GM12878 (cell line): ENCODE results near the gene MYOM1. TPM values are rescaled to one million over a fixed set of nuclear protein-coding genes. Genes with fewer than 3 reads are reported as not detected.

ENCODE experiments used
- ATAC-seq: fragments of 200-7000 bp; cut with Tn5 transposase; 3 replicates; pipeline ENCODE4 v1.9.1; 2020; ENCODE audit warnings: mild to moderate bottlenecking, moderate library complexity
- BruUV-seq: library from RNA; stranded (reverse); fragments of 400-500 nt; replicated peaks from 2 replicates; lab custom pipeline; 2021; lab: Mats Ljungman, UMichigan
- CTCF ChIA-PET: fragments of 300-600 bp; sonication (Branson Sonifier 250); formaldehyde crosslinking; extraction: SDS; loops from one replicate; lab custom pipeline; 2021; ENCODE audit warnings: inconsistent platforms; lab: Yijun Ruan, JAX
- POLR2A ChIA-PET: fragments of 350-600 bp; formaldehyde crosslinking; extraction: SDS; loops from one replicate; lab custom pipeline; 2021; ENCODE audit warnings: inconsistent platforms; lab: Charles Lee
- RAD21 ChIA-PET: fragments of 300-600 bp; sonication (Branson Sonifier 250); formaldehyde crosslinking; loops from one replicate; lab custom pipeline; 2023; ENCODE audit warnings: antibody characterized with exemption; ENCODE audit not compliant: unreplicated experiment; lab: Charles Lee
- SMC1A ChIA-PET: fragments of 300-600 bp; sonication (Branson Sonifier 250); formaldehyde crosslinking; loops from one replicate; lab custom pipeline; 2023; ENCODE audit not compliant: unreplicated experiment, uncharacterized antibody; lab: Charles Lee
- DNase-seq: peaks from one replicate; pipeline ENCODE4 v3.0.0-alpha.2; 2011; ENCODE audit warnings: low read depth, low spot score
- FAIRE-seq: peaks from 3 replicates; lab custom pipeline; 2011; peaks lifted over from hg19 to GRCh38; lab: Jason Lieb, UNC
- H2AFZ ChIP-seq: 2 replicates; pipeline ENCODE4 v1.6.0; 2011; ENCODE audit warnings: low read depth, low read length, control low read depth; ENCODE audit not compliant: control insufficient read depth
- H3K27ac ChIP-seq: 2 replicates; pipeline ENCODE4 v1.5.1; 2011; ENCODE audit warnings: control low read depth; ENCODE audit not compliant: control insufficient read depth, insufficient read depth
- H3K27me3 ChIP-seq, 2 experiments: replicated peaks in 1 of 2; 2 replicates each; pipeline versions ENCODE4 v1.6.0 to v1.6.1; 2011; ENCODE audit warnings: low read length in 1 of 2; ENCODE audit not compliant: control insufficient read depth in 2 of 2, insufficient read depth in 2 of 2
- H3K36me3 ChIP-seq, 2 experiments: 2 replicates each; pipeline ENCODE4 v1.5.1; 2011; ENCODE audit warnings: low read length in 1 of 2; ENCODE audit not compliant: control insufficient read depth in 2 of 2, insufficient read depth in 2 of 2
- H3K4me1 ChIP-seq: 2 replicates; pipeline ENCODE4 v1.6.1; 2011; ENCODE audit warnings: mild to moderate bottlenecking, low read length, moderate library complexity, mixed read lengths; ENCODE audit not compliant: control insufficient read depth, insufficient read depth
- H3K4me2 ChIP-seq: 2 replicates; pipeline ENCODE4 v1.6.0; 2011; ENCODE audit warnings: control low read depth; ENCODE audit not compliant: control insufficient read depth, insufficient read depth
- H3K4me3 ChIP-seq: fragments of 200-600 bp; sonication (generic); 2 replicates; pipeline ENCODE4 v1.5.1; 2016
- H3K79me2 ChIP-seq: 2 replicates; pipeline ENCODE4 v1.6.0; 2011; ENCODE audit warnings: low read length; ENCODE audit not compliant: control insufficient read depth, insufficient read depth
- H3K9ac ChIP-seq: 2 replicates; pipeline ENCODE4 v1.8.0; 2011; ENCODE audit warnings: low read length, control low read depth, mixed read lengths; ENCODE audit not compliant: control insufficient read depth, insufficient read depth
- H3K9me3 ChIP-seq: replicated peaks from 3 replicates; pipeline ENCODE4 v1.5.1; 2011; ENCODE audit warnings: mild to moderate bottlenecking, low read length; ENCODE audit not compliant: control insufficient read depth, insufficient read depth
- H4K20me1 ChIP-seq: 2 replicates; pipeline ENCODE4 v1.6.0; 2011; ENCODE audit not compliant: control insufficient read depth, insufficient read depth
- ASH2L ChIP-seq: fragments of 300-600, 200-600 bp; sonication (generic); IDR thresholded peaks from 2 replicates; pipeline ENCODE4 v1.6.1; 2017; ENCODE audit warnings: low read depth, mild to moderate bottlenecking, borderline replicate concordance
- CBX3 ChIP-seq: fragments of 200-600 bp; sonication (generic); IDR thresholded peaks from 2 replicates; pipeline ENCODE4 v1.6.1; 2016; ENCODE audit warnings: low read depth, borderline replicate concordance
- CHD2 ChIP-seq: IDR thresholded peaks from 2 replicates; pipeline ENCODE4 v1.6.1; 2011; ENCODE audit warnings: low read depth, low read length, improper control_type of control experiment, borderline replicate concordance
- CREB1 ChIP-seq: IDR thresholded peaks from 2 replicates; pipeline ENCODE4 v1.6.1; 2012; ENCODE audit warnings: low read depth, mild to moderate bottlenecking, inconsistent platforms
- E4F1 ChIP-seq: fragments of 450-650 bp; IDR thresholded peaks from 2 replicates; pipeline ENCODE4 v1.6.1; 2018; ENCODE audit warnings: borderline replicate concordance, mild to moderate bottlenecking; ENCODE audit not compliant: partially characterized antibody
- ETV6 ChIP-seq, 2 experiments: fragments of 450-650 bp in 1 of 2; IDR thresholded peaks in 1 of 2; conservative IDR thresholded peaks in 1 of 2; 2 replicates each; pipeline ENCODE4 v1.6.1; 2014; ENCODE audit warnings: antibody characterized with exemption in 1 of 2, borderline replicate concordance in 1 of 2, low read depth in 1 of 2, mild to moderate bottlenecking in 1 of 2, moderate library complexity in 1 of 2
- HDAC2 ChIP-seq: fragments of 200-600 bp; sonication (generic); IDR thresholded peaks from 2 replicates; pipeline ENCODE4 v1.6.1; 2017
- KLF5 ChIP-seq: fragments of 450-650 bp; IDR thresholded peaks from 2 replicates; pipeline ENCODE4 v1.6.1; 2014; ENCODE audit warnings: mild to moderate bottlenecking; ENCODE audit not compliant: partially characterized antibody
- LARP7 ChIP-seq: fragments of 450-650 bp; IDR thresholded peaks from 2 replicates; pipeline ENCODE4 v1.6.1; 2017; ENCODE audit warnings: mild to moderate bottlenecking
- MLLT1 ChIP-seq: fragments of 450-650 bp; IDR thresholded peaks from 2 replicates; pipeline ENCODE4 v1.6.1; 2016; ENCODE audit warnings: mild to moderate bottlenecking
- MYB ChIP-seq: fragments of 150-350 bp; IDR thresholded peaks from 2 replicates; pipeline ENCODE4 v1.6.1; 2014; ENCODE audit warnings: mild to moderate bottlenecking, low read depth, low read length, borderline replicate concordance
- NR2F1 ChIP-seq: fragments of 450-650 bp; conservative IDR thresholded peaks from 2 replicates; pipeline ENCODE4 v1.6.1; 2017; ENCODE audit warnings: mild to moderate bottlenecking
- RCOR1 ChIP-seq: conservative IDR thresholded peaks from 2 replicates; pipeline ENCODE4 v1.6.1; 2012; ENCODE audit warnings: low read depth, low read length, improper control_type of control experiment
- TARDBP ChIP-seq: IDR thresholded peaks from 2 replicates; pipeline ENCODE4 v1.6.1; 2016; ENCODE audit warnings: borderline replicate concordance
- TCF3 ChIP-seq: IDR thresholded peaks from 2 replicates; pipeline ENCODE4 v1.6.1; 2012; ENCODE audit warnings: low read depth, mild to moderate bottlenecking, low read length, borderline replicate concordance; ENCODE audit not compliant: insufficient read depth
- WGBS: methylation state at CpG from one replicate; pipeline ENCODE4 v1.1.6; 2016; ENCODE audit warnings: low lambda C conversion rate; ENCODE audit not compliant: insufficient replicate concordance, insufficient coverage; ENCODE audit errors: missing lambda C conversion rate; 5-methylcytosine and 5-hydroxymethylcytosine counted together
- in situ Hi-C: fragments of 300-500 bp; cut with MboI; formaldehyde crosslinking; loops from 9 replicates; pipeline ENCODE4 v1.14.3; 2018; ENCODE audit warnings: mixed read lengths
- intact Hi-C: fragments of 100-400 bp; cut with micrococcal nuclease; formaldehyde crosslinking; loops from one replicate; pipeline ENCODE4 v1.14.2; 2022; ENCODE audit not compliant: unreplicated experiment
- polyA plus RNA-seq, 11 experiments: library from polyadenylated mRNA; depleted of rRNA in 4 of 11; unstranded in 6 of 11; stranded (reverse) in 5 of 11; fragments of >200 nt; fragmentation: Nextera tagmentation in 4 of 11; fragmentation: Illumina TruSeq in 1 of 11; extraction: Ambion mirVana in 4 of 11; extraction: Trizol in 1 of 11; gene quantifications; 1 replicate in 1 of 11; 2 replicates in 10 of 11; pipeline versions ENCODE4 v1.2.1 to v1.2.3, GENCODE V29; 2011 to 2016; ENCODE audit warnings: inconsistent platforms in 2 of 11, missing spikeins in 2 of 11, low read depth in 1 of 11
- total RNA-seq, 4 experiments: library from RNA; depleted of rRNA in 3 of 4; stranded (reverse); fragments of >200 nt in 3 of 4; fragmentation: Illumina TruSeq in 1 of 4; extraction: Trizol in 1 of 4; gene quantifications; 2 replicates each; pipeline versions ENCODE4 v1.2.1 to v1.2.3, GENCODE V29; 2013 to 2021
- TF ChIP-seq, protein P1 (sequence below): fragments of 450-650 bp; IDR thresholded peaks from 2 replicates; pipeline ENCODE4 v1.6.1; 2017; ENCODE audit warnings: borderline replicate concordance

Gene MYOM1
- total and polyA plus RNA-seq, 10 of the 15 experiments (the other 5 are each of a cell fraction or from before 2014, with no cell fraction given), result 0.06 to 1.0 (median 0.57) TPM

- H2AFZ ChIP-seq, result no peak overlapping the region
- no peaks in the 10 kb centered on the region for H3K4me1 ChIP-seq
- H3K4me3 ChIP-seq, result no peak overlapping the region
- no peaks in the 10 kb centered on the region for H3K9me3 ChIP-seq
- intact Hi-C loops, result no loop called here
- ATAC-seq, result no peak
- no peaks in the 10 kb centered on the region for H3K36me3 ChIP-seq
- no peak for DNase-seq
- ChIA-PET SMC1A (interaction anchor here (1.2 kb wide), 1 partner anchor 12 kb away, joined by 3 read pairs; no protein-coding TSS in a partner anchor), CTCF (interaction anchor here (1.0 to 5.5 kb wide), 3 partner anchors 13 to 131 kb away, joined by 3 to 36 read pairs (median 5); no protein-coding TSS in a partner anchor), POLR2A (no interaction called here), RAD21 (no interaction called here)
- H3K4me2 ChIP-seq, result no peak overlapping the region
- no peaks in the 10 kb centered on the region for H4K20me1 ChIP-seq
- in situ Hi-C loops, result no loop called here
- no peak overlapping the region for H3K9ac ChIP-seq
- H3K79me2 ChIP-seq, result no peaks in the 10 kb centered on the region
- WGBS, result 80% methylated on average over 7 of the region's 7 CpGs
- BruUV-seq, result no TSS peak
- no peaks in the 10 kb centered on the region; a peak in 1 of 4 replicates for H3K27me3 ChIP-seq
- no peak for FAIRE-seq
- no peak overlapping the region for H3K27ac ChIP-seq
- TF ChIP-seq TARDBP (no peak), CREB1 (no peak), LARP7 (no peak), CHD2 (no peak), MLLT1 (no peak), ETV6 (conservative IDR thresholded peaks at IDR 0.05 in 1 of 2, IDR thresholded peaks at IDR 0.05 in 1 of 2; ENCODE audit: borderline replicate concordance in 1 of 2, low read depth in 1 of 2) (no peak), HDAC2 (no peak), TCF3 (no peak), RCOR1 (no peak), ASH2L (no peak), E4F1 (no peak), KLF5 (no peak), NR2F1 (no peak), CBX3 (no peak), MYB (no peak)
- TF ChIP-seq, protein P1, sequence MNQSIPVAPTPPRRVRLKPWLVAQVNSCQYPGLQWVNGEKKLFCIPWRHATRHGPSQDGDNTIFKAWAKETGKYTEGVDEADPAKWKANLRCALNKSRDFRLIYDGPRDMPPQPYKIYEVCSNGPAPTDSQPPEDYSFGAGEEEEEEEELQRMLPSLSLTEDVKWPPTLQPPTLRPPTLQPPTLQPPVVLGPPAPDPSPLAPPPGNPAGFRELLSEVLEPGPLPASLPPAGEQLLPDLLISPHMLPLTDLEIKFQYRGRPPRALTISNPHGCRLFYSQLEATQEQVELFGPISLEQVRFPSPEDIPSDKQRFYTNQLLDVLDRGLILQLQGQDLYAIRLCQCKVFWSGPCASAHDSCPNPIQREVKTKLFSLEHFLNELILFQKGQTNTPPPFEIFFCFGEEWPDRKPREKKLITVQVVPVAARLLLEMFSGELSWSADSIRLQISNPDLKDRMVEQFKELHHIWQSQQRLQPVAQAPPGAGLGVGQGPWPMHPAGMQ, result no peak
Measured at GRCh38 chr18:3115447-3116030, 104.2 kb downstream of the MYOM1 start.
